Hepatocyte (in vitro differentiated cells): ENCODE data around the gene ERMARD. TPM values are rescaled to one million over a fixed set of nuclear protein-coding genes. Genes with fewer than 3 reads are reported as not detected.

ENCODE experiments used
- DNase-seq: peaks from one replicate; pipeline ENCODE4 v3.0.0-alpha.2; 2016; ENCODE audit warnings: low spot score
- H2AFZ ChIP-seq: fragments of 200-600 bp; sonication (generic); 2 replicates; pipeline ENCODE4 v1.6.0; 2016; ENCODE audit warnings: antibody characterized with exemption, mild to moderate bottlenecking
- H3K27ac ChIP-seq: fragments of 200-600 bp; sonication (generic); 2 replicates; pipeline ENCODE4 v1.5.1; 2016; ENCODE audit warnings: mild to moderate bottlenecking
- H3K27me3 ChIP-seq: fragments of 200-600 bp; sonication (generic); 2 replicates; pipeline ENCODE4 v1.6.1; 2016
- H3K36me3 ChIP-seq: fragments of 200-600 bp; sonication (generic); replicated peaks from 2 replicates; pipeline ENCODE4 v1.5.1; 2016; ENCODE audit warnings: low read depth; ENCODE audit not compliant: insufficient read depth
- H3K4me1 ChIP-seq: fragments of 200-600 bp; sonication (generic); 2 replicates; pipeline ENCODE4 v1.5.1; 2016; ENCODE audit warnings: mild to moderate bottlenecking, moderate library complexity; ENCODE audit not compliant: insufficient read depth
- H3K4me2 ChIP-seq: fragments of 200-600 bp; sonication (generic); 2 replicates; pipeline ENCODE4 v1.6.0; 2016
- H3K4me3 ChIP-seq: fragments of 200-600 bp; sonication (generic); 2 replicates; pipeline ENCODE4 v1.5.1; 2016; ENCODE audit warnings: mild to moderate bottlenecking
- H3K79me2 ChIP-seq: fragments of 200-600 bp; sonication (generic); 2 replicates; pipeline ENCODE4 v1.6.0; 2017; ENCODE audit warnings: mild to moderate bottlenecking
- H3K9me2 ChIP-seq: fragments of 200-600 bp; sonication (generic); replicated peaks from 2 replicates; pipeline ENCODE4 v1.6.0; 2017; ENCODE audit warnings: mild to moderate bottlenecking; ENCODE audit not compliant: insufficient read depth
- H3K9me3 ChIP-seq: fragments of 200-600 bp; sonication (generic); 2 replicates; pipeline ENCODE4 v1.5.1; 2016; ENCODE audit warnings: low read depth, mild to moderate bottlenecking
- H4K20me1 ChIP-seq: fragments of 200-600 bp; sonication (generic); 2 replicates; pipeline ENCODE4 v1.6.0; 2016; ENCODE audit warnings: mild to moderate bottlenecking; ENCODE audit not compliant: insufficient read depth, poor library complexity, severe bottlenecking
- CTCF ChIP-seq: fragments of 200-600 bp; sonication (generic); IDR thresholded peaks from 2 replicates; pipeline ENCODE4 v1.5.1; 2016; ENCODE audit warnings: antibody characterized with exemption, mild to moderate bottlenecking; ENCODE audit not compliant: poor library complexity
- EZH2 ChIP-seq: fragments of 200-600 bp; sonication (generic); IDR thresholded peaks from 2 replicates; pipeline ENCODE4 v1.6.1; 2016; ENCODE audit warnings: antibody characterized with exemption, mild to moderate bottlenecking, borderline replicate concordance
- EZH2phosphoT487 ChIP-seq: fragments of 200-600 bp; sonication (generic); IDR thresholded peaks from one replicate; pipeline ENCODE4 v1.6.1; 2018; ENCODE audit warnings: antibody characterized with exemption, mild to moderate bottlenecking, low read depth, moderate library complexity; ENCODE audit not compliant: unreplicated experiment, severe bottlenecking
- whole genome bisulfite sequencing: methylation state at CpG from one replicate; pipeline ENCODE4 v1.1.6; 2016; ENCODE audit warnings: low lambda C conversion rate; ENCODE audit errors: missing lambda C conversion rate; 5-methylcytosine and 5-hydroxymethylcytosine counted together
- polyA plus RNA-seq: library from polyadenylated mRNA; unstranded; fragments of >200 nt; fragmentation: Nextera tagmentation; extraction: Ambion mirVana; gene quantifications from 2 replicates; pipeline ENCODE4 v1.2.1, GENCODE V29; 2016
- total RNA-seq: library from RNA; depleted of rRNA; stranded (reverse); fragments of >200 nt; gene quantifications from 2 replicates; pipeline ENCODE4 v1.2.3, GENCODE V29; 2014

The ERMARD gene
- total and polyA plus RNA-seq, 2 experiments from 2014 or later: 22.7 to 27.4 TPM

GRCh38 chr6:169799474-169799926 lies 48.1 kb downstream of the ERMARD start:
- H3K4me3 ChIP-seq: no peak overlapping the region
- no peaks in the 10 kb centered on the region for H4K20me1 ChIP-seq
- TF ChIP-seq EZH2 (no peak), CTCF (no peak)
- H3K4me2 ChIP-seq: peak overlapping the region; percentile 44
- H3K36me3 ChIP-seq: no peaks in the 10 kb centered on the region
- H3K9me3 ChIP-seq: no peaks in the 10 kb centered on the region
- H3K4me1 ChIP-seq: peaks cover 27% of the 10 kb centered on the region
- no peaks in the 10 kb centered on the region for H3K27me3 ChIP-seq
- no peak for DNase-seq
- H3K79me2 ChIP-seq: peaks cover 8% of the 10 kb centered on the region
- no peak overlapping the region for H2AFZ ChIP-seq
- H3K9me2 ChIP-seq: no peaks in the 10 kb centered on the region
- WGBS: 61% methylated on average over 7 of the region's 7 CpGs
- peak overlapping the region; percentile 93 for H3K27ac ChIP-seq

- H3K4me3 ChIP-seq: no peak overlapping the region
- no peaks in the 10 kb centered on the region for H3K27me3 ChIP-seq
- no peaks in the 10 kb centered on the region for H3K36me3 ChIP-seq
- no peak for DNase-seq
- H3K27ac ChIP-seq: peak overlapping the region; percentile 93
- no peaks in the 10 kb centered on the region for H3K9me2 ChIP-seq
- no peak overlapping the region for H2AFZ ChIP-seq
- no peaks in the 10 kb centered on the region for H3K9me3 ChIP-seq
- peak overlapping the region; percentile 44 for H3K4me2 ChIP-seq
- TF ChIP-seq CTCF (no peak), EZH2phosphoT487 (no peak), EZH2 (no peak)
- no peaks in the 10 kb centered on the region for H4K20me1 ChIP-seq
- WGBS: 60% methylated on average over 9 of the region's 9 CpGs
- peaks cover 8% of the 10 kb centered on the region for H3K79me2 ChIP-seq
- H3K4me1 ChIP-seq: peaks cover 27% of the 10 kb centered on the region
Observed at GRCh38 chr6:169800116-169800667, 48.8 kb downstream of the ERMARD start.

- Histone ChIP-seq H3K9me2 (no peaks in the 10 kb centered on the region), H3K27me3 (no peaks in the 10 kb centered on the region), H2AFZ (no peak overlapping the region), H3K4me1 (peaks cover 27% of the 10 kb centered on the region), H3K27ac (peak overlapping the region; percentile 93), H3K4me2 (peak overlapping the region; percentile 52), H4K20me1 (no peaks in the 10 kb centered on the region), H3K9me3 (no peaks in the 10 kb centered on the region), H3K36me3 (no peaks in the 10 kb centered on the region), H3K4me3 (no peak overlapping the region), H3K79me2 (peaks cover 8% of the 10 kb centered on the region)
- TF ChIP-seq CTCF: no peak
- TF ChIP-seq EZH2: no peak
- no peak for TF ChIP-seq EZH2phosphoT487
- peak; percentile 83 for DNase-seq
- WGBS: 57% methylated on average over 13 of the region's 13 CpGs
Observed at GRCh38 chr6:169800668-169801395, 49.4 kb downstream of the ERMARD start.
